Measurements from ENCODE around the gene KLHDC1.

KLHDC1 gene

DNA sequence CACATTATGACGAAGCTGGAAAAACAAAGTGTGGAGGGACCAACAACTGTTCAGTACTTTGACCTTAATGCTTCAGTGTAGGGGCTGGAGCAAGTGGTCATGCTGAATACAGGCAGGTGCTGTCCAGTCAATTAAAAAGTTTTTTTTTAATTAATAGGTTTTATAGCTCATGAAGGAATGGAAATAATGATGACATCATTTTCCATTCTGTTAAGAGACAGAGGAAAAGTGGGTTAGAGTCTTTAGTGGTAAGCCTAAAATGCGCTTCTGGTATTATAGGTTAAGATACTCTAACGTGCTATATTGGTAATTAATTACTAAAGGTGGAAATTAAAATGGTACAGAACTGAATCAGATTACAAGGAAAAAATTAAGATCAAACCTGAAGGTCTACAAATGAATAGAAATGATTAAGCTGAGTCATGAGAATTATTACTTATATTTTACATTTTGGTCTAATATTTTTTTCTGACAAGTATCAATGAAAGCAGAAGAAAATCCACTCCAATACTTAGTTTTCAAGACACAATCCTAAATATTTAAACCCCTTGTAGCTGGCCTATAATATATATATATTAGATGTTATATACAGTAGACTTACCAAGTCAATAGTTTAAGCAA lies 90.6 kb downstream of the KLHDC1 start:
- POLR2A ChIA-PET (ENCODE audit: low non-redundant PET): no interaction called here
- DNase-seq (ENCODE audit: low spot score): no peak
- no peak for TF ChIP-seq CTCF (conservative IDR thresholded peaks at IDR 0.05; ENCODE audit: low read depth)
- H3K27ac ChIP-seq: no peak overlapping the region
- CTCF ChIA-PET: interaction anchor here (0.6 kb wide), 1 partner anchor 77 kb away, joined by 3 read pairs; no protein-coding TSS in a partner anchor

- POLR2A ChIA-PET (ENCODE audit: low non-redundant PET): no interaction called here
- no peak overlapping the region for H3K27ac ChIP-seq
- TF ChIP-seq CTCF (conservative IDR thresholded peaks at IDR 0.05; ENCODE audit: low read depth): no peak
- no peak for DNase-seq (ENCODE audit: low spot score)
- CTCF ChIA-PET: interaction anchor here (0.6 kb wide), 1 partner anchor 191 kb away, joined by 3 read pairs; no protein-coding TSS in a partner anchor
Measured at GRCh38 chr14:49786315-49786714, 93.4 kb downstream of the KLHDC1 start.

DNA sequence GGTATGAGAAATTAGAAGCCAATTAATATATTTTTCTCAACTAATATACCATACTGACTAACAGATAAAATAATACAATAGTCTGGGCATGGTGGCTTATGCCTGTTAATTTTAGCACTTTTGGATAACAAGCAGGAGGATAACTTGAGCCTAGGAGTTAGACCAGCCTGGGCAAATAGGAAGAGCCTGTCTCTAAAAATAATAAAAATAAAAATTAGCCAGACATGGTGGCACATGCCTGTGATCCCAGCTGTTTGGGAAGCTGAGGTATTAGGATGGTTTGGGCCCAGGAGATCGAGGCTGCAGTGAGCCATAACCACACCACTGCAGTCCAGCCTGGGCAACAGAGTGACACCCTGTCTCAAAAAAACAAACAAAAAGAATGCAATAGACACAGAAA lies 99.7 kb downstream of the KLHDC1 start:
- DNase-seq (ENCODE audit: low spot score): no peak
- POLR2A ChIA-PET (ENCODE audit: low non-redundant PET): no interaction called here
- CTCF ChIA-PET: interaction anchor here (0.7 kb wide), 1 partner anchor 35 kb away, joined by 6 read pairs; no protein-coding TSS in a partner anchor
- TF ChIP-seq CTCF (conservative IDR thresholded peaks at IDR 0.05; ENCODE audit: low read depth): no peak
- no peak overlapping the region for H3K27ac ChIP-seq

GRCh38 chr14:49796025-49796424 lies 103.1 kb downstream of the KLHDC1 start:
- ChIA-PET CTCF (no interaction called here), POLR2A (ENCODE audit: low non-redundant PET) (interaction anchor here (0.6 kb wide), 1 partner anchor 15 kb away, joined by 5 read pairs; no protein-coding TSS in a partner anchor)
- H3K27ac ChIP-seq: no peak overlapping the region
- no peak for DNase-seq (ENCODE audit: low spot score)
- TF ChIP-seq CTCF (conservative IDR thresholded peaks at IDR 0.05; ENCODE audit: low read depth): no peak

Data from RWPE1 (cell line).